ENCODE measurements around the gene NCOR1. TPM values are rescaled to one million over a fixed set of nuclear protein-coding genes. Genes with fewer than 3 reads are reported as not detected.

NCOR1 gene
- total RNA-seq, 1 experiment from 2014 or later, result 83.8 TPM

- no peak overlapping the region for H3K27ac ChIP-seq (ENCODE audit: low read length)
- intact Hi-C loops (cut with micrococcal nuclease; ENCODE audit: unreplicated experiment), result no loop called here
- POLR2A ChIA-PET, result no interaction called here
- H3K4me1 ChIP-seq (ENCODE audit: control insufficient read depth, insufficient read depth, low read length), result peaks cover 3% of the 10 kb centered on the region; the same call in 1 of the 2 replicates
- in situ Hi-C loops (cut with HindIII; ENCODE audit: low pct_unique_long_range_greater_than_20kb, low sequenced_read_pairs), result no loop called here
- no peak for ATAC-seq
- CTCF ChIA-PET, result no interaction called here
- no peak for TF ChIP-seq TCF7L2 (IDR thresholded peaks at IDR 0.05; ENCODE audit: low read depth, low read length)
- TF ChIP-seq, protein P1, sequence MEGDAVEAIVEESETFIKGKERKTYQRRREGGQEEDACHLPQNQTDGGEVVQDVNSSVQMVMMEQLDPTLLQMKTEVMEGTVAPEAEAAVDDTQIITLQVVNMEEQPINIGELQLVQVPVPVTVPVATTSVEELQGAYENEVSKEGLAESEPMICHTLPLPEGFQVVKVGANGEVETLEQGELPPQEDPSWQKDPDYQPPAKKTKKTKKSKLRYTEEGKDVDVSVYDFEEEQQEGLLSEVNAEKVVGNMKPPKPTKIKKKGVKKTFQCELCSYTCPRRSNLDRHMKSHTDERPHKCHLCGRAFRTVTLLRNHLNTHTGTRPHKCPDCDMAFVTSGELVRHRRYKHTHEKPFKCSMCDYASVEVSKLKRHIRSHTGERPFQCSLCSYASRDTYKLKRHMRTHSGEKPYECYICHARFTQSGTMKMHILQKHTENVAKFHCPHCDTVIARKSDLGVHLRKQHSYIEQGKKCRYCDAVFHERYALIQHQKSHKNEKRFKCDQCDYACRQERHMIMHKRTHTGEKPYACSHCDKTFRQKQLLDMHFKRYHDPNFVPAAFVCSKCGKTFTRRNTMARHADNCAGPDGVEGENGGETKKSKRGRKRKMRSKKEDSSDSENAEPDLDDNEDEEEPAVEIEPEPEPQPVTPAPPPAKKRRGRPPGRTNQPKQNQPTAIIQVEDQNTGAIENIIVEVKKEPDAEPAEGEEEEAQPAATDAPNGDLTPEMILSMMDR (IDR thresholded peaks at IDR 0.05), result no peak
- no peak for TF ChIP-seq REST (IDR thresholded peaks at IDR 0.05; ENCODE audit: insufficient read depth in 1 of 2, low read depth in 2 of 2, low read length in 1 of 2)
- TF ChIP-seq SIN3A (IDR thresholded peaks at IDR 0.05; ENCODE audit: borderline replicate concordance, insufficient read depth, low read depth, low read length), result no peak
- no peak for TF ChIP-seq POLR2AphosphoS5 (IDR thresholded peaks at IDR 0.05; ENCODE audit: low read depth, low read length)
- no peak overlapping the region for H3K4me3 ChIP-seq (ENCODE audit: low read depth in 2 of 2, low read length in 2 of 2)
- no TSS peak for BruUV-seq (replicated peaks)
- no peaks in the 10 kb centered on the region for H3K9me3 ChIP-seq (ENCODE audit: control insufficient read depth, insufficient read depth, low read depth, low read length)
- no peak for DNase-seq (ENCODE audit: low read depth, low spot score)
- H3K27me3 ChIP-seq (ENCODE audit: control insufficient read depth, insufficient read depth, low read length), result no peaks in the 10 kb centered on the region
- H3K36me3 ChIP-seq (ENCODE audit: control insufficient read depth, insufficient read depth, low read length), result no peaks in the 10 kb centered on the region
Measured at GRCh38 chr17:16254773-16255400, 39.6 kb upstream of the NCOR1 start.

DNA sequence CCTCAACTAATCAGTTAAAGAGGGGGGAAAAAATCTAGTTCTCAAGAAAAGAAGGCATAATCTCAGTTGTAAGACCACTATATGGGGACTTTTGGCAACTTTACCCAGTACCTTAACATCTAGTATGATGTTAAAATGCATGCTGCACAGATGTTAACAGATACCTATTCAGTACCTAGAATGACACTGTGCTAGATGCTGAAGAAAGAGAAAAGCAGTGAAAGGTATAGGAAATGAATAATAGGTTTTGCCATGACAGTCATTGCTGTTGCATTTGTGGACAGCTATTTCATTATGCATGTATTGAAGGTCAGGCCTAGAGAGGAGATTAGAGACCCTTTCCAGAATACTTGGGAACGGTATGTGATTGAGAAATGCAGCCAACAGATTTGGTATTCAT, 36.2 kb upstream of the NCOR1 start:
- in situ Hi-C loops (cut with HindIII; ENCODE audit: low pct_unique_long_range_greater_than_20kb, low sequenced_read_pairs), result no loop called here
- ATAC-seq (no peak), DNase-seq (ENCODE audit: low read depth, low spot score) (no peak)
- POLR2A ChIA-PET, result interaction anchor here (0.6 kb wide), 1 partner anchor 21 kb away, joined by 5 read pairs; no protein-coding TSS in a partner anchor
- H3K4me1 ChIP-seq (ENCODE audit: control insufficient read depth, insufficient read depth, low read length), result peaks cover 3% of the 10 kb centered on the region; the same call in 1 of the 2 replicates
- no peaks in the 10 kb centered on the region for H3K9me3 ChIP-seq (ENCODE audit: control insufficient read depth, insufficient read depth, low read depth, low read length)
- no peaks in the 10 kb centered on the region for H3K36me3 ChIP-seq (ENCODE audit: control insufficient read depth, insufficient read depth, low read length)
- no peaks in the 10 kb centered on the region for H3K27me3 ChIP-seq (ENCODE audit: control insufficient read depth, insufficient read depth, low read length)
- no peak overlapping the region for H3K27ac ChIP-seq (ENCODE audit: low read length)
- intact Hi-C loops (cut with micrococcal nuclease; ENCODE audit: unreplicated experiment), result no loop called here
- CTCF ChIA-PET, result no interaction called here
- no peak overlapping the region for H3K4me3 ChIP-seq (ENCODE audit: low read depth in 2 of 2, low read length in 2 of 2)
- BruUV-seq (replicated peaks), result no TSS peak
- TF ChIP-seq TCF7L2 (IDR thresholded peaks at IDR 0.05; ENCODE audit: low read depth, low read length) (no peak), REST (IDR thresholded peaks at IDR 0.05; ENCODE audit: insufficient read depth in 1 of 2, low read depth in 2 of 2, low read length in 1 of 2) (no peak), SIN3A (IDR thresholded peaks at IDR 0.05; ENCODE audit: borderline replicate concordance, insufficient read depth, low read depth, low read length) (no peak), POLR2AphosphoS5 (IDR thresholded peaks at IDR 0.05; ENCODE audit: low read depth, low read length) (no peak)
- TF ChIP-seq, protein P1 (IDR thresholded peaks at IDR 0.05), result no peak
